OCI-LY7 (cell line): Measurements from ENCODE around the gene PRR7. TPM values are rescaled to one million over a fixed set of nuclear protein-coding genes. Genes with fewer than 3 reads are reported as not detected.

Experiments
- BruUV-seq: library from RNA; stranded (reverse); fragments of 400-500 nt; replicated peaks from 2 replicates; lab custom pipeline; 2021; lab: Mats Ljungman, UMichigan
- CTCF ChIA-PET: fragments of 300-600 bp; sonication (Branson Sonifier 250); formaldehyde crosslinking; loops from one replicate; lab custom pipeline; 2022; ENCODE audit warnings: antibody characterized with exemption; ENCODE audit not compliant: unreplicated experiment; lab: Charles Lee
- POLR2A ChIA-PET: fragments of 300-600 bp; sonication (Branson Sonifier 250); formaldehyde crosslinking; loops from one replicate; lab custom pipeline; 2022; ENCODE audit warnings: antibody characterized with exemption; lab: Charles Lee
- DNase-seq: peaks from one replicate; pipeline ENCODE4 v3.0.0-alpha.2; 2015; ENCODE audit warnings: low spot score
- H2AFZ ChIP-seq: fragments of 200-600 bp; sonication (generic), shearing (Covaris generic); 2 replicates; pipeline ENCODE4 v1.6.1; 2014; ENCODE audit warnings: mild to moderate bottlenecking, antibody characterized with exemption, low read length, moderate library complexity
- H3K27ac ChIP-seq: fragments of 200-600 bp; sonication (generic); 2 replicates; pipeline ENCODE4 v1.5.1; 2014; ENCODE audit warnings: mixed run types, low read depth, mild to moderate bottlenecking, moderate library complexity, low read length, inconsistent platforms; ENCODE audit not compliant: poor library complexity, severe bottlenecking
- H3K36me3 ChIP-seq: fragments of 200-600 bp; sonication (generic); 2 replicates; pipeline ENCODE4 v1.6.1; 2014; ENCODE audit warnings: mild to moderate bottlenecking, antibody characterized with exemption, low read length, moderate library complexity, mixed read lengths; ENCODE audit not compliant: insufficient read depth
- H3K4me1 ChIP-seq: fragments of 200-600 bp; sonication (generic); 2 replicates; pipeline ENCODE4 v1.5.1; 2014; ENCODE audit warnings: mild to moderate bottlenecking, low read length; ENCODE audit not compliant: insufficient read depth, poor library complexity, severe bottlenecking
- H3K4me2 ChIP-seq: fragments of 200-600 bp; sonication (generic); 2 replicates; pipeline ENCODE4 v1.6.1; 2014; ENCODE audit warnings: mild to moderate bottlenecking, low read length
- H3K4me3 ChIP-seq: fragments of 200-600 bp; sonication (generic); 2 replicates; pipeline ENCODE4 v1.5.1; 2014; ENCODE audit warnings: mild to moderate bottlenecking, low read depth, low read length; ENCODE audit not compliant: poor library complexity, severe bottlenecking
- H3K79me2 ChIP-seq: fragments of 200-600 bp; sonication (generic); 2 replicates; pipeline ENCODE4 v1.6.1; 2016; ENCODE audit warnings: low read depth, mild to moderate bottlenecking, low read length, moderate library complexity, mixed read lengths; ENCODE audit not compliant: insufficient read depth
- H3K9me2 ChIP-seq: fragments of 200-600 bp; sonication (generic); 2 replicates; pipeline ENCODE4 v1.6.1; 2016; ENCODE audit warnings: mild to moderate bottlenecking, low read length, mixed read lengths; ENCODE audit not compliant: insufficient read depth
- H3K9me3 ChIP-seq: fragments of 200-600 bp; sonication (generic); 2 replicates; pipeline ENCODE4 v1.6.1; 2014; ENCODE audit warnings: mild to moderate bottlenecking, mixed run types, low read length, mixed read lengths
- H4K20me1 ChIP-seq: fragments of 200-600 bp; sonication (generic); 2 replicates; pipeline ENCODE4 v1.6.1; 2014; ENCODE audit warnings: mild to moderate bottlenecking, antibody characterized with exemption, low read length, moderate library complexity, mixed read lengths; ENCODE audit not compliant: insufficient read depth
- CTCF ChIP-seq: fragments of 200-600 bp; sonication (generic); conservative IDR thresholded peaks from 2 replicates; pipeline ENCODE4 v1.5.1; 2014; ENCODE audit warnings: mild to moderate bottlenecking, antibody characterized with exemption, low read length, moderate library complexity, mixed read lengths
- EZH2phosphoT487 ChIP-seq: fragments of 200-600 bp; sonication (generic); IDR thresholded peaks from 2 replicates; pipeline ENCODE4 v1.6.1; 2018; ENCODE audit warnings: low read depth, borderline replicate concordance, mild to moderate bottlenecking, mixed run types, antibody characterized with exemption, low read length, moderate library complexity, mixed read lengths
- intact Hi-C: fragments of 100-400 bp; cut with micrococcal nuclease; formaldehyde crosslinking; loops from one replicate; pipeline ENCODE4 v1.10.0; 2022; ENCODE audit not compliant: unreplicated experiment
- total RNA-seq, 2 experiments: library from RNA; depleted of rRNA in 1 of 2; stranded (reverse); fragments of >200 nt in 1 of 2; shearing (Covaris generic) in 1 of 2; gene quantifications; 2 replicates each; pipeline ENCODE4 v1.2.3, GENCODE V29; 2014 to 2022

The PRR7 gene
- total RNA-seq, 2 experiments from 2014 or later, result 12.8 to 13.6 TPM

GRCh38 chr5:177458912-177459350 lies 12.3 kb downstream of the PRR7 start:
- Histone ChIP-seq H2AFZ (no peak overlapping the region), H3K4me3 (no peak overlapping the region), H3K9me2 (no peaks in the 10 kb centered on the region), H4K20me1 (peaks cover under 1% of the 10 kb centered on the region; the same call in 1 of the 2 replicates), H3K4me2 (no peak overlapping the region), H3K4me1 (peaks cover 19% of the 10 kb centered on the region), H3K27ac (no peak overlapping the region), H3K79me2 (no peaks in the 10 kb centered on the region), H3K36me3 (no peaks in the 10 kb centered on the region), H3K9me3 (no peaks in the 10 kb centered on the region)
- CTCF ChIA-PET, result no interaction called here
- BruUV-seq, result no TSS peak
- no peak for DNase-seq
- POLR2A ChIA-PET, result no interaction called here
- TF ChIP-seq CTCF, result no peak
- no peak for TF ChIP-seq EZH2phosphoT487
- intact Hi-C loops, result loop anchor here (5.0 kb wide), 1 partner anchor 347 kb away; no protein-coding TSS in a partner anchor

GRCh38 chr5:177459357-177459756 lies 12.7 kb downstream of the PRR7 start:
- ChIA-PET CTCF (no interaction called here), POLR2A (no interaction called here)
- no peak overlapping the region for H3K27ac ChIP-seq
- no peaks in the 10 kb centered on the region for H3K9me2 ChIP-seq
- TF ChIP-seq EZH2phosphoT487 (no peak), CTCF (no peak)
- H3K9me3 ChIP-seq, result no peaks in the 10 kb centered on the region
- no peak overlapping the region for H3K4me2 ChIP-seq
- H3K79me2 ChIP-seq, result no peaks in the 10 kb centered on the region
- peaks cover 16% of the 10 kb centered on the region for H3K4me1 ChIP-seq
- H2AFZ ChIP-seq, result no peak overlapping the region
- no TSS peak for BruUV-seq
- intact Hi-C loops, result loop anchor here (5.0 kb wide), 1 partner anchor 347 kb away; no protein-coding TSS in a partner anchor
- no peaks in the 10 kb centered on the region for H3K36me3 ChIP-seq
- DNase-seq, result no peak
- H4K20me1 ChIP-seq, result no peaks in the 10 kb centered on the region
- no peak overlapping the region for H3K4me3 ChIP-seq

GRCh38 chr5:177459819-177460628 lies 13.4 kb downstream of the PRR7 start:
- POLR2A ChIA-PET, result no interaction called here
- peaks cover 16% of the 10 kb centered on the region for H3K4me1 ChIP-seq
- TF ChIP-seq CTCF, result no peak
- no peak for TF ChIP-seq EZH2phosphoT487
- CTCF ChIA-PET, result interaction anchor here (0.6 kb wide), 1 partner anchor 45 kb away, joined by 3 read pairs; no protein-coding TSS in a partner anchor
- H3K9me2 ChIP-seq, result no peaks in the 10 kb centered on the region
- no peak overlapping the region for H3K27ac ChIP-seq
- H2AFZ ChIP-seq, result no peak overlapping the region
- H3K4me3 ChIP-seq, result no peak overlapping the region
- intact Hi-C loops, result loop anchor here (5.0 kb wide), 1 partner anchor 348 kb away; no protein-coding TSS in a partner anchor
- H3K79me2 ChIP-seq, result no peaks in the 10 kb centered on the region
- H3K36me3 ChIP-seq, result no peaks in the 10 kb centered on the region
- BruUV-seq, result no TSS peak
- no peaks in the 10 kb centered on the region for H3K9me3 ChIP-seq
- no peak overlapping the region for H3K4me2 ChIP-seq
- no peak for DNase-seq
- no peaks in the 10 kb centered on the region for H4K20me1 ChIP-seq
